Fibroblast of villous mesenchyme (primary cell): Measurements from ENCODE around the gene PRKN. TPM values are rescaled to one million over a fixed set of nuclear protein-coding genes. Genes with fewer than 3 reads are reported as not detected.
A peak's percentile ranks its signal among the peaks of the same experiment; 100 is the strongest.

Experiments used
- DNase-seq: peaks from one replicate; pipeline ENCODE4 v3.0.0-alpha.2; 2010; ENCODE audit warnings: low read depth
- H3K4me3 ChIP-seq: 2 replicates; pipeline ENCODE4 v1.5.1; 2011; ENCODE audit warnings: low read depth, mild to moderate bottlenecking, low read length
- total RNA-seq: library from RNA; depleted of rRNA; stranded (reverse); fragments of >200 nt; gene quantifications from 2 replicates; pipeline ENCODE4 v1.2.3, GENCODE V29; 2012
- TF ChIP-seq, protein P1 (sequence below): IDR thresholded peaks from 2 replicates; pipeline ENCODE4 v1.5.1; 2012; ENCODE audit warnings: low read depth, mild to moderate bottlenecking, low read length; ENCODE audit not compliant: insufficient read depth

PRKN gene
- total RNA-seq, 1 donor, result 2.2 TPM

DNA sequence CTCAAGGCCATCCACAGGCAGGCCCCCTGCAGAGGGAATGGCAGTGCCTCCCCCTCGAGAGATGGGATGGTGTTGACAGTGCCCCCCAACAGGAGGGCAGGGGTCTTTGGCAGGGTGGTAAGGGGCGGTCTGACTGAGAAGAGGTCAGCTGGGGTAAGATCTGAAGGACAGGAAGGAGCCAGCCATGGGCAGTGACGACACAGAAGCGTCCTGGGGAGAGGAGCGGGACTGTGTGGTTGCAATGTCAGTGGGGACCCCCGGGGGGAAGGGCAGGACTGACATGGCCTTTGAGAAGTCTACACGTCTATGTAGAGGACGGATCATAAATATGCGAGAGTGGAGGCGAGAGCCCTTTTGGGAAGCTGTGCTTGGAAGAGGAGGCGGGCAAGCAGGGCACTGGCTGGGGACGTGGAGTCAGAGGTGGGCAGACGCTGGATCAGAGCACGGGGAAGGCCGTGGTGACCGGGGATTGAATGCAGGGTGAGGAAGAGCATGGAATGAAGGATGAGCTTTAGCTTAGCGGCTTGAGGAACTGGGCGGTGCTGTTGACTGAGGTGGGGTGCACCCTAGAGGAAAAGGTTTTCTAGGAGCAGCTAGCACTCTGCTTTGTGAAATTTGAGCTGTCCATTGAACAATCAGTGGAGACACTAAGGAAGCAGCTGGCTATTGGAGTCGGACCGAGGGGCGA is 1371.3 kb downstream of the PRKN start:
- TF ChIP-seq, protein P1, sequence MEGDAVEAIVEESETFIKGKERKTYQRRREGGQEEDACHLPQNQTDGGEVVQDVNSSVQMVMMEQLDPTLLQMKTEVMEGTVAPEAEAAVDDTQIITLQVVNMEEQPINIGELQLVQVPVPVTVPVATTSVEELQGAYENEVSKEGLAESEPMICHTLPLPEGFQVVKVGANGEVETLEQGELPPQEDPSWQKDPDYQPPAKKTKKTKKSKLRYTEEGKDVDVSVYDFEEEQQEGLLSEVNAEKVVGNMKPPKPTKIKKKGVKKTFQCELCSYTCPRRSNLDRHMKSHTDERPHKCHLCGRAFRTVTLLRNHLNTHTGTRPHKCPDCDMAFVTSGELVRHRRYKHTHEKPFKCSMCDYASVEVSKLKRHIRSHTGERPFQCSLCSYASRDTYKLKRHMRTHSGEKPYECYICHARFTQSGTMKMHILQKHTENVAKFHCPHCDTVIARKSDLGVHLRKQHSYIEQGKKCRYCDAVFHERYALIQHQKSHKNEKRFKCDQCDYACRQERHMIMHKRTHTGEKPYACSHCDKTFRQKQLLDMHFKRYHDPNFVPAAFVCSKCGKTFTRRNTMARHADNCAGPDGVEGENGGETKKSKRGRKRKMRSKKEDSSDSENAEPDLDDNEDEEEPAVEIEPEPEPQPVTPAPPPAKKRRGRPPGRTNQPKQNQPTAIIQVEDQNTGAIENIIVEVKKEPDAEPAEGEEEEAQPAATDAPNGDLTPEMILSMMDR, result no peak
- no peak for DNase-seq
- no peak overlapping the region for H3K4me3 ChIP-seq

DNA sequence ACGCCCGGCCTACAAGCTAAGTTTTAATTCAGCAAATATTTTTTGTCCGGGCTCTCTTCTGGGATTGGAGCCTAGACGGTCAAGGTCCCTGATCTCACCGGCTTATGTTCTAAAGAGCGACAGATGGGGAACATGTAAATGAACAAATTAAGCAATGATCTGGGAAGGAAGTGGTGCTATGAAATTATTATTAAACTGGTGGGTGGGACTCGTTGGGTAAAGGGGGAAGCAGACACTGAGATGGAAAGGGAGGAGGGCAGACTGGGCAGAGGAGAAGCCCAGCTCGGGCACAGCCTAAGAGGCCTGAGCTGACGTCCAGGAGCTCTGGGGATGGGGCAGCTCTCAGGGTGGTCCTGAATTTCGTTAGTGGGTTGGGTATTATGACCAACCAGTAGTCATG is 1371.9 kb downstream of the PRKN start:
- no peak for DNase-seq
- TF ChIP-seq, protein P1, result no peak

DNA sequence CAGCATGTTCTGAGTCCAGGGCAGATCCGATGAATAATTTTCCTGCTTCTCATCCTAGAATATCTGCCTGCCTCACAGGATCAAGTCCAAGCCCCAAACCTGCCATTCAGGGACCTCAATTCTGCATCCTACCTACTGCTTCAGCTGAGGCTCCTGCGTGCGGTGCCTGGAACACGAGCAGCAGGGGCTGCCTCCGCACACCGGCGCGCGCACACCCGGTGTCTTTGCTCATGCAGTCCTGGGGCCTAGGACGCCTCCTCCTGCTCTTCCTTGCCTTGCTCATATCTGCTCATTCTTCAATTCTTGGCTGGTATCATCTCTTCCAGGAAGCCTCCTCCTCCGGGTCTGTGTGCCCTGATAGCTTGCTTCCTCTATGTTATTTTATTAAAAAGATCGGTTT is 1372.6 kb downstream of the PRKN start:
- H3K4me3 ChIP-seq, result no peak overlapping the region
- TF ChIP-seq, protein P1, result no peak
- no peak for DNase-seq

More for the DNA sequence above, 1371.9 kb downstream of the PRKN start:
- no peak overlapping the region for H3K4me3 ChIP-seq

DNA sequence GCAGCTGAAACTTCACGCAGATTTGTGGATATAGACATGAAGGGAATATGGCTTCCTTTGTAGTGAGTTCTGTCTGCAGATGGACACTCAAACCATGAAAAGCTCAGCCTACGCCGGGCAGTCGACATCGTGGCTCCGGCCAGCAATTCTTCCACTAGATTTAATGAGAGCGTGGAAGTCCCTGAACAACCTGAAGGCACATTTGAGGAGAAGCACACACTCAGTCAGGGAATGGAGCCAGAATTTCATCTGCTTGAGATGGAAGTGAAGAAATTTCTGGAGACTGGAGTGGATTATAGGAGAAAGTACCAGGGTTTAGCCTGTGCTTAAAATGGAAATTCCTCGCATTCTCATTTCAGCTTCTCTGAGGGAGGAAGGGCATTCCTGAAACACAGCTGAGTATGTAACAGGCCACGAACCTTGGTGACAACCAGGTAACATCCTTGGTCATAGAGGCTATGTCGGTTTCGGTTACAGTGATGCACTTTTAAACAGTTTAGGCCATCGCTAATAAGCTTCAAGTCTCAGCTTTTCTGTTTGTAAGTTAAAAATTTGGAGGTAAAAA is 1373.2 kb downstream of the PRKN start:
- H3K4me3 ChIP-seq, result no peak overlapping the region
- TF ChIP-seq, protein P1, result no peak
- DNase-seq, result no peak

DNA sequence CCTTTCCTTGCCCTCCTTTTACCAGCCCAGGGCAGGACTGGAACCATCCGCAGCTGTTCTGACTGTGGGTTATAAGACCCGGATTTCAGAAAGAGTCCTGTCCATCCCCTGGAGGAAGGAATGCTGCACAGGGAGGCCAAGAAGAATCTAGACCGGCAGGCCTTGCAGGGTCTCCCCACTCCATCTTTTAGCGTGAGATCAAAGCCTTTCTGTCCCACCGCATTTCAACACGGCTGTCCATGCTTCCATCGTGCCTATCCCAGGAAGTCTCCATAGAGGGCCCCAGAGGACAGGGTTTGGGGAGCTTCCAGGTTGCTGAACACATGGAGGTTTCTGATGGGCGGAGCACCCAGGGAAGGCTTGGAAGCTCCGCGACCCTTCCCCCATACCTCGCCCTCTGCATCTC is 1374.4 kb downstream of the PRKN start:
- TF ChIP-seq, protein P1, result peak; percentile 35
- DNase-seq, result no peak
- H3K4me3 ChIP-seq, result no peak overlapping the region

DNA sequence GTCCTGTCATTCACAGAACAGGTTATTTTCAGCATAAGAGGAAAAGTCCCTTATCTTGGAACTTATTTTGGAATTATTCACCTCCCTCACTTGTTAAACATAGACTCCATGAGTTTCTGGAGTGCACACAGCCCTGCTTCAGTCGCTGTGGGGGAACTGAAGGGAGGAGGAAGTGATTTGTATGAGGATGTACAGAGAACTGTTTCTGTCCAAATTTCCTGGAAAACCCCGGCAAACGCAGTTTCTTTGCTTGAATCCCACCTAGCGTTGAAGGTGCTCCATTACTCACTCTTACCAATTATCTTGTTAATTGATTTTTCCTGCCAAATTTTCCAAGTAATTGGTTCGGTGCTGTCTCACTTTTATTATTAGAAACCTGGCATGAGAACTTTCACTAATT is 1375.7 kb downstream of the PRKN start:
- TF ChIP-seq, protein P1, result no peak

More for the DNA sequence above, 1375.7 kb downstream of the PRKN start:
- no peak for DNase-seq
- no peak overlapping the region for H3K4me3 ChIP-seq
